SIG-M5 treated with dmso at 0.1 percent for 504 hours (cell line): Measurements from ENCODE around the gene CGB3.

Experiments used
- DNase-seq: peaks from one replicate; lab custom pipeline; 2025; ENCODE audit not compliant: unreplicated experiment; lab: John Stamatoyannopoulos, UW

CGB3 gene

GRCh38 chr19:49016067-49016839 lies 7.9 kb downstream of the CGB3 start:
- no peak for DNase-seq

- no peak for DNase-seq
Observed at GRCh38 chr19:49014870-49015255, 9.3 kb downstream of the CGB3 start.

DNA sequence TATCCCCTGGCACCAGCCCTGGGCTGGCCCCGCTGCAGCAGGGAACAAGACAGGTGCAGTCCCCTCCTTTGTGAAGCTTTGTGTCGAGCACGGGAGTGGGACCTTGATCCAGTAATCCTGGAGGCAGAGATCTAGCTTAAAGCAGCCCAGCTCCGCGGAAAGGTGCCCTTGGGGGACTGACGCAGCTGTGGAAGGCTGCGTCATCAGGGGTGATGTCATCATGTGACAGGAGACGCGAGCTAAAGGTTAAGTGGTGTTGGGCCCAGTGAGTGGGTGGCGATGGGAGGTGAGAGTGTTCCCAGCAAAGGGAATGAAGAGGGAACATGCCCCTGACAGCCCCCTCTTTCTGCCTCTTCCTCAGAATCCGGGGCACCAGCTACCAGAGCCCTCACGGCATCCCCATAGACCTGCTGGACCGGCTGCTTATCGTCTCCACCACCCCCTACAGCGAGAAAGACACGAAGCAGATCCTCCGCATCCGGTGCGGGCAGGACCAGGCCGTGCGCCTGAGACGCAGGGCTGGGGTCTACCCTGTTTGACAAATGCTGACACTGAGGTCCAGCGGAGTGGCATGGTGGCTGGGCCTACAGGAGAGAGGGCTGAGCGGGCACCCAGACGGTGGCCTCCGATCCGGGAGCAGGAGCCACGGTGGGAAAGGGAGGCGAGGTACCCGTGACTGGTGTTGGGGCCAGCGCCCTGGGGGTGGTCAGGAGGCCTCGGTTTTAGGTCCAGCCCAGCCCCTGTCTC lies 9.8 kb downstream of the CGB3 start:
- DNase-seq, result no peak

- no peak for DNase-seq
Observed at GRCh38 chr19:49011194-49011593, 12.9 kb downstream of the CGB3 start.

- no peak for DNase-seq
Observed at GRCh38 chr19:49010453-49010852, 13.7 kb downstream of the CGB3 start.

DNA sequence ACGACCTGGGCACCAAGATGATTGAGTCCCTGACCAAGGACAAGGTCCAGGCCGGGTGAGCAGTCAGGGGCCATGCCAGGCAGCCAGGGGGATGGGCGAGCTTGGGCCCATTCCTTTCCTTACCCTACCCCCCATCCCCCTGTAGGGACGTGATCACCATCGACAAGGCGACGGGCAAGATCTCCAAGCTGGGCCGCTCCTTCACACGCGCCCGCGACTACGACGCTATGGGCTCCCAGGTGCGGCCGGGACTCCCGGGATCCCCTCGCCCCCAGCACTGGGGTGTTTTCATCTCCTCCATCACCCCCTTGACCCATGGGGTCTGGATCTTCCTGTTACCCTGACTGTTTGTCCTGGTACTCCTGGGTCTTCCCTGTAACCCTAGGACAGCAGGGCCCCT lies 14.3 kb downstream of the CGB3 start:
- no peak for DNase-seq

DNA sequence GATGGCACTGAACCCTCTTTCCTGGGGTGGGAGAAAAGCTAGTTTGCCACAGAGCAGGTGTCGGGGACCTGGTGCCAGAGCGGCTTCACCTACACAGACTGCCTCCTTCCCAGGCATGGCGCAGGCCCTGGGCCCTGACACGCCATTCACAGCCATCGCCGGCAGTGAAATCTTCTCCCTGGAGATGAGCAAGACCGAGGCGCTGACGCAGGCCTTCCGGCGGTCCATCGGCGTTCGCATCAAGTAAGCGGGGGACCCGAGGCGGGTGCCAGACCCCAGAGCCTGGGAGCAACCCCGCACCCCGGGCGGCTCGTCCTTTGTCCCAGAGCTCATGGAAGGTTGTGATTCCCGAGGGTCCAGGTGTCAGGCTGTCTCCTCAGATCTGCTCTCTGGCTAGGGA lies 17.2 kb downstream of the CGB3 start:
- DNase-seq, result no peak

DNA sequence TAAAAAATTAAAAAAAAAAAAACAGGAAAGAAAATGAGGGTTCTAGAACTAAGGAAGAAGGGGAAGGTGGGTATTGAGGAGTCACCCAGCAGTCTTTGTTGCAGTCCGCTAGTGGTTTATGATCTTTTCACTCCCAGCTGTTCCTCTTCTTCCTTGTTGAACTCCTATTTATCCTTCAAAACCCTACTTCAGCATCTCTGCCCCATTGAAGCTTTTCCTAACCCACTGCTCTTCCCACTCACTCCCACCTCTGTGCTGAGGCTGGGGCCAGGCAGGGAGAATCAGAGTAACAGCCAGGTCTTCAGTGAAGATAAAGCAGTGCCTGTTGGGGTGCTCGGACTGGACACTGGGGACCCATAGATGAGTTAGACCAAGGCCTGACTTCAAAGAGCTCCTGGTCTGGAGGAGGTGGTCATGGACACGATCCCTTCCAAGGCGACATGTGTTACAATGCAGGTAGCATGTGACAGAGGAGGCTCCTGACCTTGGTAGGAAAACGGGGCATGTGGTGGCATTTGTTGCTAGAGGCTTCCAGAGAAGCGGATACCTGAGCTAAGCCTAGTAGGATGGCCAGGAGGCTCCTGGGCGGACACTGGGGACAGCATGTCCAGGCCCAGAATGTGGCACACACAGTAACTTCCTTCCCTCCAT lies 19.0 kb downstream of the CGB3 start:
- DNase-seq, result no peak

- no peak for DNase-seq
Observed at GRCh38 chr19:49004133-49004532, 20.0 kb downstream of the CGB3 start.

DNA sequence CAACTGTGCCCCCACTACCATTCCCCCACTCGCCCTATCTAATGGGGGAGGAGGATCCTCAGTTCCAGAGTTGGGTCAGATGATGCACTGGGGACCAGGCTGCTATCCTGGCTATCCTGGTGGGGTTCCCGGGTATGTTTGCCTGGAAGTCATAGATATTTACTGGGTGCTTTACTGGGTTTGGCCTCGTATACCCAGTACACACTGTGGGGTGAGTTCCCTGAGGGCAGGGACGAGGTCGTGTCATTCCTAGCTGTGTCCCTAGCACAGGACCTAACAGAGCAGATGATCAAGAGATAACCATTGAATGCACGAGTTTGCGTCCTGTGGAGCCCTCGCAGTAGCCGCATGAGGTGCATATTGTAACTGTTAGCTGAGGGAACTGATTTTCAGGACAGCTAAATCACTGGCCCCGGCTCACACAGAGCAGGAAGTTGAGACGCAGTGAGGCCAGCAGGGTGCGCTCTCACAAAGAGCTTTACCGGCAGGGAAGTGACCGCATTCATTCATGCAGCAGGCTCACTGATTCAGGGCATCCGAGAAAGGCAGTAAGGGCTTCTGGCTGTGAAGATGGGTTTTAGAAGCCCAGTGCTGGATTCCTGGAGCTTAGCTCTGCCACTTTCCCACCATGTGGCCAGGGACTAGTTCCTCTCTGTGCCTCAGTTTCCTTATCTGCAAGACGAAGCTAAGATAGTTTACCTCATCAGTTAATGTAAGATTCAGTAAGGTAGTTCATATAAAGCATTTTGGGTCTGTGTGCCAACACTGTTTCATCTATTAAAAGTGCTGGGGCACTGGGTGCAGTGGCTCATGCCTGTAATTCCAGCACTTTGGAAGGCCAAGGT lies 24.4 kb downstream of the CGB3 start:
- peak; percentile 70 for DNase-seq

GRCh38 chr19:48997972-48998371 lies 26.2 kb downstream of the CGB3 start:
- peak; percentile 60 for DNase-seq

DNA sequence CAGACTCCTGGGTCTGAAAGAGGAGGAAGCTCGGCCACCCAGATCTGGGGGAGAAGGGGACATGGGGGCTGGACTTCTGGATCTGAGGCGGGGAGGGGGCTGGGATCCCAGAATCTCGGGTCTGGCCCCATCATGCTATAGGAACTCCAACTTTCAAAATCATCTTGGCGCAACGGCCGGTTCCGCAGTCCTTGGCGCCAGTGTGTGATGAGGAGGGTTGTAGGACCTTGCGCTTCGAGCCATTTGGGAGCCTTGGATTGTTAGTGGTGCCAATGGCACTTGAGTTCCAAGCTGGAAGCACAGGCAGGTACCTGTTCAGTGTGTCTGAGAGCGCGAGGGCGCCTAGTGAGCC lies 30.1 kb downstream of the CGB3 start:
- no peak for DNase-seq

DNA sequence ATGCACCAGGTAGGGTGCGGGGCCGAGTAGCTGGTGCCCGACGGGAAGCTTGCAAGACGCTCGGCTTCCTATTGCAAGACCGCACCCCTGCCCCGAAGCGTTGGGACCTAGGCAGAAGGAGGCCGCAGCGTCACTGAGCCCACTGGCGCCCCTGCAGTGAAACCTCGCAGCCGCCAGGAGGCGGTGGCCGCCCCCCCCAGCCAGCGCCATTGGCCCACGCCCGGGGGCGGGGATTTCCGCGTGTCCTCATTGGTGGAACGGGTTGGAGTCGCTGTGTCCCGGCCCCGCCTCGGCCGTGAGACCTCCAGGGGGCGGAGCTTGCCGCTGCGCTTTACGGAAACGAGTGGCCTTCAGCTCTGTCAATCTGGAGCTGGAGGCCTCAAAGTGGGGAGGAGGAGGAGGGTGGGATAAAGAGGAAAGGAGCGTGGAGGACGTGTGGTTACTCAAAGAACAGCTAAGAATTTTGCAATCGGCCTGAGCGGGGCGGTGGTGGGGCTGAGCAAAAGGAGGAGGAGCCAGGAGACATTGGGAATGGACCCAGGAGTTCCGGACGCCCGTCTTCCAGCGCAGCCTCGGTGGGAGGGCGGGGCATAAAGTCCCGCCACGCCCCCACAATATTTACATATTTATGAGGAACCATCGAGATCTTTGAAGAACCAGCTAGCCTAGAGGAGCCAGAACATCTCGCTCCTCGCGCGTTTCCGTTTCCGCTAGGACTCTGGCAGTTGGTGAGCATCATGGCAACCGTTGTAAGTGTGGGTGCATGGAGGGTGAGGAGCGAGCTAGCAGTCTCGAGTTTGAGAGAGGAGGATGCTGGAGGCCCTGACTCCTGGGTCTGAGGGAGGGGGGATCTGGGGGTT lies 30.7 kb downstream of the CGB3 start, which contains the start of the genes GYS1 and RUVBL2:
Gene GYS1 (minus strand): TSS at position 135 of the 860 bp plus-strand sequence. CDS start 197 bp downstream, outside the sequence.
Gene RUVBL2 (plus strand): TSS at position 713 of the 860 bp plus-strand sequence. CDS start 25 bp downstream, at position 738.
- DNase-seq, result peak; percentile 100

DNA sequence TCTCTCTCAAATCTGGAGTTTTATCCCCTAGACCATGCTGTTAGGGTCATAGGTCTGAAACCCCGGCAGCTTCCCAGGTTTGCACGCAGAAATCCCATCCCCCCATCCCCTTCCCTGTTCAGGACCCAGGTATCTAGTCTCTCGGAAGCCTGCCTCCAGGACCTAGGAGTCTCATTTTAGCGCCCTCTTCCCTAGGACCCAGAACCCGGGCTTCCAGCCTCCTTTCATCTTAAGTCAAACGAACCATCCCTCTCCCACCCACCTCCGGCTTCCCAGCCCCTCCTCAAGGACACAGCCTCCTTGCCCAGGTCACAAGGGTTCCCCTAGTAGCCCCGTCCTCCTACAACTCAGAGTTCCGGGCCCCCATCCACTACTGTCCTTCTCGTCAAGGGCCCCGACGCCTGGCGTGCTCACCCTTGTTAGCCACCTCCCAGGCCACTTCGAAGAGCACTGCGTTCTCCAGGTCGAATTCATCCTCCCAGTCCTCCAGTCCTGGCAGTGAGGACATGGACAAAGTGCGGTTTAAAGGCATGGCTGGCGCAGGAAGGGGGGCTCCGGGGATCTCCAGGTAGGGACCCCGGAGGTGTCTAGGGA lies 31.5 kb downstream of the CGB3 start:
- peak; percentile 43 for DNase-seq

- DNase-seq, result peak; percentile 55
Observed at GRCh38 chr19:48991873-48992580, 32.1 kb downstream of the CGB3 start.

DNA sequence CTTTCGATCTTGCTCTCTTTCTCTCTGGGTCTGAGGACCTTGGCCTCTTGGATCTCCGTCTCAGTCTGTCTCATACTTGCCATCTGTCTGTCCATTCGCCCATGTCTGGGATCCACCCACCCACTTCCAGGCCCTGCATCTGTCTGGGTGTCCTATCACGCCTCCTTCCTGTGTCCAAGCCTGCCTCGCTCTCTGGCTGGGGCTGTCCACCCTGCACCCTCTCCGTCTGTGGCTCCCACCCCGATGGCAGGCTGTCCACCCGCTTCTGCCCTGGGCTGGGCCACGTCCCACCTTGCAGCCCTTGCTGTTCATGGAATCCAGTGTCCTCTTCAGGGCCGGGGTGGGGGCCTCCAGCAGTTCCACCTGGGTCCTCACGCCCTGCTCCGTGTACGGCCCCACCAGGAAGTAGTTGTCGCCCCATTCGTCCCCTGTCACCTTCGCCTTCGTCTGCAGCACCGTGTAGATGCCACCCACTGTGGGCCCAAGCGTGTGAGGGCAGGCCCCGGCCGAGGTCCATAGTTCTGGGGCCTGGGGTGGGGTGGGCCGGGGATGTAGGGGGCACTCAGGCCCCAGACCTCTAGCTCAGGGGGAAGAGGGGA lies 33.0 kb downstream of the CGB3 start:
- no peak for DNase-seq

DNA sequence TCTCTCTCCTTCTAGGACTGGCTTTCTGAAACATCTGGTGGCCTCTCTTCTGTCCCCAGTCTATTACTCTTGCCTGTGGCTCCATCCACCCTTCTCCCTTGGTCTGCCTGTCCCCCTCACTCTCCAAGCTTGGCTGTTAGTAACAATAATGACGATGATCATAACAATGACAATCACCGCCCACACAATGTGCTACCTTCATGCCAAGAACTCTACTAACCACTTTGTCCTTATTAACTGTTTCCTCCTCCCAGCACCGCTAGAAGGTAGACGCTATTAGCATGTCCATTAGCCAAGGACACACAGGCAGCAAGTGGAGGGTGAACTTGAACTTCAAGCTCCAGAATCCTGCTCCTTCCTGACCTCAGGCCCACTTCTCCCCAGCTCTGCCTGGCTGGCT lies 33.7 kb downstream of the CGB3 start:
- no peak for DNase-seq

DNA sequence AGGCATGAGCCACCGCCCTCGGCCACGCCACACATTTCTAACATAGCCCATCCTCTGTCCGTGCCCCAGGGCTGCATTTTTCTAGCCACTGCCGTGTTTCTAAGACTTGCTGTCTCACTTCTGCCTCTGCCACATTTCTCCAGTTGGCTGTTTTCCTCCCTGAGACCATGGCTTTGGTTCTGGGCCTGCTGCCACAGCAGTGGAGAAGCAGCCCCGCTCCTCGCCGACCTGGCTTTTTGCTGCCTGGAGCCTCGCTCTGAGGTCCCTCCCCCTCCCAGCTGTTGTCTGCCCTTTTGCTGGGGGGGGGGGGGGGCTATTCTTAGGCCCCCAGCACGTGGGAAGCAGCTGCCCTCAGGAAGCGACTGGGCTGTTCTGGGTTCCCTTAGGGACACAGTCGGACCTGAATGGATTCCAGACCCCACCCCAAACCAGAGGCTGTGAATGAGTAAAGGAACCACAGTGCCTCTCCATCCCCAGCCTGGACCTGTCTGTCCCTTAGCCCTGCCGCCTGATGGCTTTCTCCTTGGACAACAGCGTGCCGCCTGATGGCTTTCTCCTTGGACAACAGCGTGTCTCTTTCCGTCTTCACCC lies 34.3 kb downstream of the CGB3 start:
- DNase-seq, result no peak
